SKM-1 (cell line): Measurements from ENCODE around the gene SCAMP3.

ENCODE experiments used
- DNase-seq: peaks from one replicate; lab custom pipeline; 2025; ENCODE audit not compliant: unreplicated experiment; lab: John Stamatoyannopoulos, UW

The SCAMP3 gene

DNA sequence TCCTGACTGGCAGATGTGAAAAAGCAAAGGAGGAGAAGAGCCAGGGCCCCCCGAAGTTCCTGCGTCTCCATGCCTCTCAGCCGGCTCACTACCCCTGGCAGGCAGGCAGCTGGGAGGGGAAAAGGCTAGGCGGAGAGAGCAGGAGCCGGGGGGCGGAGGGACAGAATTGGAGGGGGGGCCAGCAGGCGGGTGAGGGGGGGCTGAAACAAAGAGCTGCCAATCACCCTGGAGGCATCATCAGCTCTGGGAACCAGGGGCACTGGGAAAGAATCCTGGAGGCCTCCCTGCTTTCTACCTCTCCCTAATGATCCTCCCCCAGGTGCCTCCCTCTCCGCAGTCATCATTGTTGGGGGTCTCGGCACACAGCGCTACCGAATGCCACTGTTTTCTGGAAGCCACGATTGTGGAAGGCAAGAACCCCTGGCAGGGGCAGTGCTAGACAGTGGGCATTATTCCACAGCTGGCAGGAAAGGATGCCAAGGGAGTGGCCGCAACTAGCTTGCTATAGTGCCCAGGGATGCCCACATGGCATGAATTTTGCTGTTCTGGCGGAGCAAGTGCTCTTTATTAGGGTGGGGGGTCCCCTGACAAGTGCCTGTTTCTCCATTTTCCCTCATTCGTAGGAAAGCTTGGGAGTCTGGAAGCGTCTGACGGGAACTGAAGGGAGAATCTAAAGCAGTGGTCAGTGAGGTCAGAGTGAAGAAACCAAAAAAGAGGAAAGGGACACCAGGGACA lies 54.2 kb downstream of the SCAMP3 start, which contains the start of gene THBS3:
TSS of gene THBS3 (minus strand) at position 92 of the 735 bp plus-strand sequence. CDS start at position 71, 21 bp downstream.
- DNase-seq, result no peak

- peak; percentile 77 for DNase-seq
These were observed 55.0 kb downstream of the SCAMP3 start for GRCh38 chr1:155206891-155207805.
